Neural progenitor cell (in vitro differentiated cells): ENCODE measurements around the gene SCAMP2. TPM values are rescaled to one million over a fixed set of nuclear protein-coding genes. Genes with fewer than 3 reads are reported as not detected.

Source experiments
- DNase-seq: peaks from one replicate; pipeline ENCODE4 v3.0.0-alpha.2; 2016; ENCODE audit warnings: low spot score
- H2AFZ ChIP-seq: fragments of 200-600 bp; sonication (generic); replicated peaks from 2 replicates; pipeline ENCODE4 v1.6.1; 2016; ENCODE audit warnings: antibody characterized with exemption
- H3F3A ChIP-seq: fragments of 200-600 bp; sonication (generic); 2 replicates; pipeline ENCODE4 v1.6.1; 2016; ENCODE audit warnings: antibody characterized with exemption, low read depth
- H3K27ac ChIP-seq: fragments of 200-600 bp; sonication (generic); 2 replicates; pipeline ENCODE4 v1.5.1; 2016; ENCODE audit warnings: mild to moderate bottlenecking
- H3K27me3 ChIP-seq: fragments of 200-600 bp; sonication (generic); 2 replicates; pipeline ENCODE4 v1.6.1; 2016; ENCODE audit warnings: mild to moderate bottlenecking, moderate library complexity
- H3K36me3 ChIP-seq: fragments of 200-600 bp; sonication (generic); 2 replicates; pipeline ENCODE4 v1.5.1; 2016
- H3K4me1 ChIP-seq: fragments of 200-600 bp; sonication (generic); 2 replicates; pipeline ENCODE4 v1.6.1; 2016; ENCODE audit warnings: mixed run types
- H3K4me2 ChIP-seq: fragments of 200-600 bp; sonication (generic); 2 replicates; pipeline ENCODE4 v1.6.1; 2016
- H3K4me3 ChIP-seq: fragments of 200-600 bp; sonication (generic); 2 replicates; pipeline ENCODE4 v1.5.1; 2016
- H3K79me2 ChIP-seq: fragments of 200-600 bp; sonication (generic); 2 replicates; pipeline ENCODE4 v1.6.1; 2016; ENCODE audit warnings: low read depth
- H3K9ac ChIP-seq: fragments of 200-600 bp; sonication (generic); 2 replicates; pipeline ENCODE4 v1.6.1; 2016
- H3K9me3 ChIP-seq: fragments of 200-600 bp; sonication (generic); 2 replicates; pipeline ENCODE4 v1.5.1; 2016; ENCODE audit warnings: low read depth
- H4K20me1 ChIP-seq: fragments of 200-600 bp; sonication (generic); 2 replicates; pipeline ENCODE4 v1.6.1; 2016; ENCODE audit warnings: low read depth
- H3K27ac Mint-ChIP-seq: 3 replicates; pipeline ENCODE4 v1.8.0; 2021; ENCODE audit warnings: mixed read lengths
- H3K27me3 Mint-ChIP-seq: 2 replicates; pipeline ENCODE4 v1.8.0; 2022; ENCODE audit warnings: low read depth, mild to moderate bottlenecking, inconsistent platforms, moderate library complexity, mixed read lengths; ENCODE audit not compliant: insufficient read depth
- H3K36me3 Mint-ChIP-seq: 3 replicates; pipeline ENCODE4 v1.8.0; 2021; ENCODE audit warnings: mixed read lengths
- H3K4me1 Mint-ChIP-seq: 3 replicates; pipeline ENCODE4 v1.8.0; 2021; ENCODE audit warnings: mixed read lengths
- H3K4me3 Mint-ChIP-seq: 3 replicates; pipeline ENCODE4 v1.8.0; 2021; ENCODE audit warnings: mild to moderate bottlenecking, moderate library complexity, mixed read lengths
- H3K9me3 Mint-ChIP-seq: 3 replicates; pipeline ENCODE4 v1.8.0; 2020; ENCODE audit warnings: mixed read lengths
- EZH2 ChIP-seq: fragments of 200-600 bp; sonication (generic); IDR thresholded peaks from 2 replicates; pipeline ENCODE4 v1.6.1; 2017; ENCODE audit warnings: antibody characterized with exemption, mild to moderate bottlenecking, moderate library complexity
- EZH2phosphoT487 ChIP-seq: fragments of 200-600 bp; sonication (generic); IDR thresholded peaks from 2 replicates; pipeline ENCODE4 v1.6.1; 2017; ENCODE audit warnings: antibody characterized with exemption
- total RNA-seq: library from RNA; depleted of rRNA; stranded (reverse); fragments of >200 nt; gene quantifications from 2 replicates; pipeline ENCODE4 v1.2.3, GENCODE V29; 2015; ENCODE audit warnings: low replicate concordance
- TF ChIP-seq, protein P1 (sequence below): fragments of 200-600 bp; sonication (generic); IDR thresholded peaks from 2 replicates; pipeline ENCODE4 v1.5.1; 2017; ENCODE audit warnings: antibody characterized with exemption, mild to moderate bottlenecking

The SCAMP2 gene
- total RNA-seq, 1 donor from 2014 or later = 19.4 TPM

DNA sequence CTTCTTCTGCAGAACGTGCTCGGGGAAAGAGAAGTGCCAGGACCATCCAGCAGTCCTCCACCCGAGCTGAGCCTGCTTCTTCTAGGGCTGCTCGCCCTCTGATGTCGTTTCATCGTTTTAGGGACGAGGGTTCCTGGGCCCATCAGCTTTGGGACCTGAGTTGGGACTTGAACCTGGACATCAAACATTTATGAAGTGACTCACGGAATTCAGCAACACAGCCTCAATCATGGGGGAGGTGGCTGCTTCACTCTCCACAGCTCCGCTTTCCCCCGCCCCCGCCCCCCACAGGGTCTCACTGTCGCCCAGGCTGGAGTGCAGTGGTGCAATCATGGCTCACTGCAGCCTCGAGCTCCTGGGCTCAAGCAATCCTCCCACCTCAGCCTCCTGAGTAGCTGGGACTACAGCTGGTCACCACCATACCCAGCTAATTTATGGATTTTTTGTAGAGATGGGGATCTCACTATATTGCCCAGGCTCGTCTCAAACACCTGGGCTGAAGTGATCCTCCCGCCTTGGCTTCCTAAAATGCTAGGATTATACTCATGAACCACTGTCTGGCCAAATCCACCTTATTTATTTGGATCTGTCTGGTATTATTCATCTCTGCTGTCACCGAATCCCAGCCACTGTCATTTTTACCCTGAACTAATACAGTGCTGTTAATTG, 725 bp upstream of the SCAMP2 start:
- TF ChIP-seq, protein P1, sequence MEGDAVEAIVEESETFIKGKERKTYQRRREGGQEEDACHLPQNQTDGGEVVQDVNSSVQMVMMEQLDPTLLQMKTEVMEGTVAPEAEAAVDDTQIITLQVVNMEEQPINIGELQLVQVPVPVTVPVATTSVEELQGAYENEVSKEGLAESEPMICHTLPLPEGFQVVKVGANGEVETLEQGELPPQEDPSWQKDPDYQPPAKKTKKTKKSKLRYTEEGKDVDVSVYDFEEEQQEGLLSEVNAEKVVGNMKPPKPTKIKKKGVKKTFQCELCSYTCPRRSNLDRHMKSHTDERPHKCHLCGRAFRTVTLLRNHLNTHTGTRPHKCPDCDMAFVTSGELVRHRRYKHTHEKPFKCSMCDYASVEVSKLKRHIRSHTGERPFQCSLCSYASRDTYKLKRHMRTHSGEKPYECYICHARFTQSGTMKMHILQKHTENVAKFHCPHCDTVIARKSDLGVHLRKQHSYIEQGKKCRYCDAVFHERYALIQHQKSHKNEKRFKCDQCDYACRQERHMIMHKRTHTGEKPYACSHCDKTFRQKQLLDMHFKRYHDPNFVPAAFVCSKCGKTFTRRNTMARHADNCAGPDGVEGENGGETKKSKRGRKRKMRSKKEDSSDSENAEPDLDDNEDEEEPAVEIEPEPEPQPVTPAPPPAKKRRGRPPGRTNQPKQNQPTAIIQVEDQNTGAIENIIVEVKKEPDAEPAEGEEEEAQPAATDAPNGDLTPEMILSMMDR = no peak
- TF ChIP-seq EZH2phosphoT487 (no peak), EZH2 (no peak)
- H3K36me3 ChIP-seq = no peaks in the 10 kb centered on the region
- peaks cover 4% of the 10 kb centered on the region for H3K4me1 ChIP-seq
- H3K4me1 Mint-ChIP-seq = peaks cover 24% of the 10 kb centered on the region
- H3K27me3 Mint-ChIP-seq = peaks cover 5% of the 10 kb centered on the region
- no peaks in the 10 kb centered on the region for H3K27me3 ChIP-seq
- peak overlapping the region; percentile 86 for H3K4me3 ChIP-seq
- peak; percentile 33 for DNase-seq
- H2AFZ ChIP-seq = peak overlapping the region; percentile 92
- H3K9me3 ChIP-seq = no peaks in the 10 kb centered on the region
- H3F3A ChIP-seq = peaks cover 6% of the 10 kb centered on the region
- H3K4me2 ChIP-seq = peak overlapping the region; percentile 93
- H3K9ac ChIP-seq = no peak overlapping the region
- H3K36me3 Mint-ChIP-seq = peaks cover 6% of the 10 kb centered on the region
- no peaks in the 10 kb centered on the region for H3K9me3 Mint-ChIP-seq
- peak overlapping the region; percentile 94 for H3K4me3 Mint-ChIP-seq
- H3K27ac Mint-ChIP-seq = no peak overlapping the region
- H3K79me2 ChIP-seq = peaks cover 39% of the 10 kb centered on the region
- H4K20me1 ChIP-seq = peaks cover 32% of the 10 kb centered on the region
- no peak overlapping the region for H3K27ac ChIP-seq

DNA sequence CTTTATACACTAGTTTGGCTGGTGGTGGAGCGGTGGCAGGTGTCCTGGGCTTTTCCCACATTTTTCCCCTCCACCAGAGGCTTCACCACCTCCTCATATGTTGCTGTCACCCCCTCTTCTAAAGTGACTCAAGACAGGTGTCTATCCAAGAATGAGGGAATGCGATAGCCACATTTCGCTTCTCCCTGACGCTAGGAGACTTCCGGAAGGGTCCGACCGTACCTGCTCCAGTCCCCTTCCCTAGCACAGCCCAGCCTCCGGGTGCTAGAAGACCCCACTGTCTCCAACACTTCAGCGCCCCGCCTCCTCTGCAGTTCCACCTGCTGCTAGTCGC, 496 bp downstream of the SCAMP2 start:
- Histone ChIP-seq H3K79me2 (peaks cover 51% of the 10 kb centered on the region), H2AFZ (no peak overlapping the region), H4K20me1 (peaks cover 32% of the 10 kb centered on the region), H3K27ac (no peak overlapping the region), H3K9me3 (no peaks in the 10 kb centered on the region), H3F3A (peaks cover 6% of the 10 kb centered on the region), H3K36me3 (no peaks in the 10 kb centered on the region), H3K4me2 (peak overlapping the region; percentile 93), H3K4me3 (peak overlapping the region; percentile 86), H3K4me1 (peaks cover 4% of the 10 kb centered on the region), H3K27me3 (no peaks in the 10 kb centered on the region), H3K9ac (peak overlapping the region; percentile 51)
- TF ChIP-seq EZH2phosphoT487 = no peak
- TF ChIP-seq EZH2 = no peak
- TF ChIP-seq, protein P1 = no peak
- Mint-ChIP-seq H3K36me3 (peaks cover 14% of the 10 kb centered on the region), H3K9me3 (peaks cover 3% of the 10 kb centered on the region), H3K4me1 (peaks cover 24% of the 10 kb centered on the region), H3K4me3 (peak overlapping the region; percentile 94), H3K27ac (peak overlapping the region; percentile 83), H3K27me3 (peaks cover 5% of the 10 kb centered on the region)
- no peak for DNase-seq

- no peak for DNase-seq
- no peaks in the 10 kb centered on the region for H3K36me3 ChIP-seq
- TF ChIP-seq EZH2 (no peak), EZH2phosphoT487 (no peak)
- TF ChIP-seq, protein P1 = no peak
- H4K20me1 ChIP-seq = peaks cover 32% of the 10 kb centered on the region
- no peak overlapping the region for H3K4me2 ChIP-seq
- H3K4me1 ChIP-seq = peaks cover 4% of the 10 kb centered on the region
- Mint-ChIP-seq H3K4me1 (peaks cover 29% of the 10 kb centered on the region), H3K27me3 (peaks cover 5% of the 10 kb centered on the region), H3K9me3 (peaks cover 6% of the 10 kb centered on the region), H3K4me3 (peak overlapping the region; percentile 67), H3K27ac (no peak overlapping the region), H3K36me3 (peaks cover 22% of the 10 kb centered on the region)
- no peak overlapping the region for H2AFZ ChIP-seq
- H3K4me3 ChIP-seq = no peak overlapping the region
- H3K79me2 ChIP-seq = peaks cover 66% of the 10 kb centered on the region
- no peak overlapping the region for H3K9ac ChIP-seq
- no peaks in the 10 kb centered on the region for H3K27me3 ChIP-seq
- no peak overlapping the region for H3K27ac ChIP-seq
- no peaks in the 10 kb centered on the region for H3K9me3 ChIP-seq
- peaks cover 6% of the 10 kb centered on the region for H3F3A ChIP-seq
Observed at GRCh38 chr15:74870436-74871215, 2.5 kb downstream of the SCAMP2 start.
